Fibroblast of upper back skin (primary cell): ENCODE measurements around the gene VRK3.
A peak's percentile ranks its signal among the peaks of the same experiment; 100 is the strongest.
"Not testable (repeated sequence)": the region's sequence is repeated elsewhere in the genome, so short reads cannot be mapped to it uniquely, and the experiment has no call there.

Experiments used
- DNase-seq: peaks from one replicate; pipeline ENCODE4 v3.0.0-alpha.2; 2013

Gene VRK3

GRCh38 chr19:49954092-49954829 is 70.9 kb downstream of the VRK3 start:
- peak; percentile 36 for DNase-seq

- DNase-seq, result no peak
Measured at GRCh38 chr19:49953416-49953815, 71.8 kb downstream of the VRK3 start.

GRCh38 chr19:49952906-49953305 is 72.3 kb downstream of the VRK3 start:
- DNase-seq, result no peak

- no peak for DNase-seq
Measured at GRCh38 chr19:49952479-49952836, 72.7 kb downstream of the VRK3 start.

- DNase-seq, result no peak
Measured at GRCh38 chr19:49951806-49952478, 73.2 kb downstream of the VRK3 start.

GRCh38 chr19:49950956-49951526 is 74.1 kb downstream of the VRK3 start:
- DNase-seq, result no peak

- no peak for DNase-seq
Measured at GRCh38 chr19:49950590-49950948, 74.6 kb downstream of the VRK3 start.

GRCh38 chr19:49949742-49950589 is 75.2 kb downstream of the VRK3 start:
- no peak for DNase-seq

GRCh38 chr19:49946415-49946814 is 78.8 kb downstream of the VRK3 start:
- no peak for DNase-seq

- not testable (repeated sequence) for DNase-seq
Measured at GRCh38 chr19:49944567-49944966, 80.6 kb downstream of the VRK3 start.

- no peak for DNase-seq
Measured at GRCh38 chr19:49940482-49940791, 84.7 kb downstream of the VRK3 start.

- DNase-seq, result no peak
Measured at GRCh38 chr19:49939721-49940481, 85.3 kb downstream of the VRK3 start.

- DNase-seq, result no peak
Measured at GRCh38 chr19:49938662-49939061, 86.5 kb downstream of the VRK3 start.

- DNase-seq, result peak; percentile 65
Measured at GRCh38 chr19:49937750-49938381, 87.3 kb downstream of the VRK3 start.

- no peak for DNase-seq
Measured at GRCh38 chr19:49936549-49936948, 88.6 kb downstream of the VRK3 start.

GRCh38 chr19:49933643-49934042 is 91.5 kb downstream of the VRK3 start:
- DNase-seq, result no peak

- no peak for DNase-seq
Measured at GRCh38 chr19:49932731-49933131, 92.4 kb downstream of the VRK3 start.

- no peak for DNase-seq
Measured at GRCh38 chr19:49932041-49932451, 93.1 kb downstream of the VRK3 start.

GRCh38 chr19:49931293-49932040 is 93.7 kb downstream of the VRK3 start:
- DNase-seq, result no peak

- DNase-seq, result peak; percentile 35
Measured at GRCh38 chr19:49930483-49931011, 94.6 kb downstream of the VRK3 start.
